Ectodermal cell (in vitro differentiated cells): ENCODE results near the gene ZNF3.
A peak's percentile ranks its signal among the peaks of the same experiment; 100 is the strongest.

Experiments
- H3K27ac ChIP-seq: 2 replicates; pipeline ENCODE4 v1.7.0; 2013; ENCODE audit warnings: mild to moderate bottlenecking, low read depth, low read length; ENCODE audit not compliant: insufficient read depth, poor library complexity, severe bottlenecking
- H3K27me3 ChIP-seq: 2 replicates; pipeline ENCODE4 v1.7.0; 2013; ENCODE audit warnings: mild to moderate bottlenecking, low read length; ENCODE audit not compliant: insufficient read depth, control insufficient read depth, poor library complexity, severe bottlenecking
- H3K36me3 ChIP-seq: one replicate; pipeline ENCODE4 v1.7.0; 2013; ENCODE audit warnings: low read length; ENCODE audit not compliant: control insufficient read depth, insufficient read depth
- H3K4me1 ChIP-seq: one replicate; pipeline ENCODE4 v1.7.0; 2013; ENCODE audit warnings: low read length; ENCODE audit not compliant: control insufficient read depth, insufficient read depth
- H3K4me3 ChIP-seq: 2 replicates; pipeline ENCODE4 v1.7.0; 2013; ENCODE audit warnings: low read depth, low read length, control low read depth; ENCODE audit not compliant: insufficient read depth
- H3K9me3 ChIP-seq: 2 replicates; pipeline ENCODE4 v1.7.0; 2013; ENCODE audit warnings: mild to moderate bottlenecking, low read length, moderate library complexity; ENCODE audit not compliant: control insufficient read depth
- WGBS, 2 experiments: methylation state at CpG; one replicate each; pipeline ENCODE4 v1.1.7; 2013; ENCODE audit warnings: missing lambda C conversion rate in 2 of 2; 5-methylcytosine and 5-hydroxymethylcytosine counted together

Gene ZNF3

GRCh38 chr7:100109521-100110163 is 28.1 kb upstream of the ZNF3 start:
- H3K4me3 ChIP-seq, result no peak overlapping the region
- H3K27me3 ChIP-seq, result no peaks in the 10 kb centered on the region
- 85 to 86% methylated on average over 12 of the region's 12 CpGs for WGBS, 2 experiments
- no peaks in the 10 kb centered on the region for H3K9me3 ChIP-seq
- H3K36me3 ChIP-seq, result peaks cover 66% of the 10 kb centered on the region
- H3K4me1 ChIP-seq, result no peaks in the 10 kb centered on the region
- H3K27ac ChIP-seq, result no peak overlapping the region

DNA sequence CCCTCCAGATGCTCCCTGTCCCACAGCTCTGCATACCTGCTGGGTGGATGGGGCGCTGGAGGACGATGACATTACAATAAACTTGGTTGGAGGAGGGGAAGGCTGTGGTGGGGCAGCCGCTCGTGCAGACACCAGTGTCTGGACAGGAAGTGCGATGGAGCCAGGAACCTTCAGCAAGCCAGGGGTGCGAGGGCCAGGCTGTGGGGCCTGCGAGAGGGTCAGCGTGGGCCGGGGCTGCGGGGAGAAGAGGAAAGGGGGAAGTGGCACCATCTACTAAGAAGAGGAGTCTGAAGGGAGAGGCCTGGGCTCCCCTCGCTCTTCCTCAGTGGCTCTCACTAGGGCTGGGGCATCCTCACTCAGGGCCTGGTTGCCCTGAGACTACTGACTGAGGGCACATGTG is 26.4 kb upstream of the ZNF3 start:
- WGBS, 2 experiments, result 94 to 96% methylated on average over 11 of the region's 11 CpGs
- H3K36me3 ChIP-seq, result peaks cover 54% of the 10 kb centered on the region

GRCh38 chr7:100107125-100107737 is 25.7 kb upstream of the ZNF3 start:
- H3K27me3 ChIP-seq, result no peaks in the 10 kb centered on the region
- H3K36me3 ChIP-seq, result peaks cover 53% of the 10 kb centered on the region
- H3K4me1 ChIP-seq, result no peaks in the 10 kb centered on the region
- no peak overlapping the region for H3K4me3 ChIP-seq
- no peak overlapping the region for H3K27ac ChIP-seq
- H3K9me3 ChIP-seq, result no peaks in the 10 kb centered on the region
- 94 to 96% methylated on average over 25 of the region's 25 CpGs for WGBS, 2 experiments

More for the DNA sequence above, 26.4 kb upstream of the ZNF3 start:
- no peak overlapping the region for H3K4me3 ChIP-seq
- no peak overlapping the region for H3K27ac ChIP-seq
- no peaks in the 10 kb centered on the region for H3K4me1 ChIP-seq
- H3K27me3 ChIP-seq, result no peaks in the 10 kb centered on the region
- no peaks in the 10 kb centered on the region for H3K9me3 ChIP-seq

DNA sequence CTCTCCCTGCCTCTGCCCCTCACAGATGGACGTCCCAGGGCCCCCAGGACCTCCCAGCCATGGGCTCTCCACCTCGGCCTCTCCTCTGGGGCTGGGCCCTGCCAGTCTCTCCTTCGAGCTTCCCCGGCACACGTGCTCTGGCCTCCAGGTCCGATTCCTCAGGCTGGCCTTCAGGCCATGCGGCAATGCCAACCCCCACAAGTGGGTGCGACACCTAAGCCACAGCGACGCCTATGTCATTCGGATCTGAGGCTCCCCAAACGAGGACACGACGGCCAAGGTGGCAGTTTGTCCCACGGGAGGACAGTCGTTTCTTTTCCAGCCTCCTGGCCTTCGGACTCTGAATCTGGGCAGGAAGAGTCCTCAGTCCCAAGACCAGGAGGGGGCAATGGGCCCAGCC is 25.1 kb upstream of the ZNF3 start:
- Histone ChIP-seq H3K27ac (no peak overlapping the region), H3K27me3 (no peaks in the 10 kb centered on the region), H3K4me1 (no peaks in the 10 kb centered on the region), H3K4me3 (no peak overlapping the region), H3K36me3 (peaks cover 49% of the 10 kb centered on the region), H3K9me3 (no peaks in the 10 kb centered on the region)
- 95 to 96% methylated on average over 17 of the region's 17 CpGs for WGBS, 2 experiments

DNA sequence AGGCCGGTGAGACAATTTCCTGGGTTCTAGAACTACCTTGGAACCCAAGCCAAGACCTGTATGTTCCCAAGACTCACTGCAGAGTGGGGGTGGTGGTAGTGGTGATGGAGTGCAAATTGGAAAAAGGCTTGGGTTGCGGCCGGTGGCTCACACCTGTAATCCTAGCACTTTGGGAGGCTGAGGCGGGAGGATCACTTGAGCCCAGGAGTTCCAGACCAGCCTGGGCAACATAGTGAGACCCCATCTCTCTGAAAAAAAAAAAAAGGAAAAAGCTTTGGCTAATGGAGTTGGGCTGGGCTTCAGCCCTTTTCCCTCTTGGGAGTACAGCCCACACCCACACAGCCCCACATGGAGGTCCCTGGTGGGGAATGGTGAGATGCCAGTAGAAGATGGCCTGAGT is 24.0 kb upstream of the ZNF3 start:
- Histone ChIP-seq H3K4me1 (no peaks in the 10 kb centered on the region), H3K27me3 (no peaks in the 10 kb centered on the region), H3K4me3 (no peak overlapping the region), H3K9me3 (no peaks in the 10 kb centered on the region), H3K27ac (no peak overlapping the region), H3K36me3 (peaks cover 42% of the 10 kb centered on the region)
- 97% methylated on average over 4 of the region's 4 CpGs for WGBS, 2 experiments

- peak overlapping the region; percentile 100 for H3K4me3 ChIP-seq
- H3K4me1 ChIP-seq, result peaks cover 16% of the 10 kb centered on the region
- H3K27ac ChIP-seq, result no peak overlapping the region
- 86 to 91% methylated on average over 17 of the region's 17 CpGs for WGBS, 2 experiments
- no peaks in the 10 kb centered on the region for H3K27me3 ChIP-seq
- peaks cover 44% of the 10 kb centered on the region for H3K36me3 ChIP-seq
- no peaks in the 10 kb centered on the region for H3K9me3 ChIP-seq
These were observed 21.7 kb upstream of the ZNF3 start for GRCh38 chr7:100102950-100103840.

GRCh38 chr7:100101016-100101862 is 19.7 kb upstream of the ZNF3 start, which contains the start of the genes AP4M1 and MCM7:
TSS of gene AP4M1 (plus strand) at chr7:100101643. CDS start at chr7:100101715, 72 bp downstream.
TSS of gene MCM7 (minus strand) at chr7:100101397. CDS start at chr7:100101294, 103 bp downstream.
- H3K36me3 ChIP-seq, result peaks cover 49% of the 10 kb centered on the region
- WGBS, 2 experiments, result 0% methylated on average over 80 of the region's 80 CpGs
- peaks cover 16% of the 10 kb centered on the region for H3K4me1 ChIP-seq
- H3K4me3 ChIP-seq, result peak within 1 kb of the TSS; percentile 100
- H3K27me3 ChIP-seq, result no peaks in the 10 kb centered on the region
- H3K9me3 ChIP-seq, result no peaks in the 10 kb centered on the region
- peak within 1 kb of the TSS; percentile 99 for H3K27ac ChIP-seq

- Histone ChIP-seq H3K4me1 (peaks cover 16% of the 10 kb centered on the region), H3K27ac (peak overlapping the region; percentile 99), H3K36me3 (peaks cover 52% of the 10 kb centered on the region), H3K27me3 (no peaks in the 10 kb centered on the region), H3K4me3 (peak overlapping the region; percentile 100), H3K9me3 (no peaks in the 10 kb centered on the region)
- 0% methylated on average over 61 of the region's 61 CpGs for WGBS, 2 experiments
These were observed 19.0 kb upstream of the ZNF3 start for GRCh38 chr7:100100420-100101015.

- peak overlapping the region; percentile 99 for H3K27ac ChIP-seq
- peaks cover 54% of the 10 kb centered on the region for H3K36me3 ChIP-seq
- H3K27me3 ChIP-seq, result no peaks in the 10 kb centered on the region
- 88 to 91% methylated on average over 12 of the region's 12 CpGs for WGBS, 2 experiments
- peak overlapping the region; percentile 100 for H3K4me3 ChIP-seq
- H3K4me1 ChIP-seq, result peaks cover 16% of the 10 kb centered on the region
- no peaks in the 10 kb centered on the region for H3K9me3 ChIP-seq
These were observed 17.9 kb upstream of the ZNF3 start for GRCh38 chr7:100099452-100099851.
